OCI-LY7 (cell line): ENCODE data around the gene WWOX. TPM values are rescaled to one million over a fixed set of nuclear protein-coding genes. Genes with fewer than 3 reads are reported as not detected.

Experiments
- BruUV-seq: library from RNA; stranded (reverse); fragments of 400-500 nt; replicated peaks from 2 replicates; lab custom pipeline; 2021; lab: Mats Ljungman, UMichigan
- CTCF ChIA-PET: fragments of 300-600 bp; sonication (Branson Sonifier 250); formaldehyde crosslinking; loops from one replicate; lab custom pipeline; 2022; ENCODE audit warnings: antibody characterized with exemption; ENCODE audit not compliant: unreplicated experiment; lab: Charles Lee
- POLR2A ChIA-PET: fragments of 300-600 bp; sonication (Branson Sonifier 250); formaldehyde crosslinking; loops from one replicate; lab custom pipeline; 2022; ENCODE audit warnings: antibody characterized with exemption; lab: Charles Lee
- DNase-seq: peaks from one replicate; pipeline ENCODE4 v3.0.0-alpha.2; 2015; ENCODE audit warnings: low spot score
- H2AFZ ChIP-seq: fragments of 200-600 bp; sonication (generic), shearing (Covaris generic); 2 replicates; pipeline ENCODE4 v1.6.1; 2014; ENCODE audit warnings: mild to moderate bottlenecking, antibody characterized with exemption, low read length, moderate library complexity
- H3K27ac ChIP-seq: fragments of 200-600 bp; sonication (generic); 2 replicates; pipeline ENCODE4 v1.5.1; 2014; ENCODE audit warnings: mixed run types, low read depth, mild to moderate bottlenecking, moderate library complexity, low read length, inconsistent platforms; ENCODE audit not compliant: poor library complexity, severe bottlenecking
- H3K36me3 ChIP-seq: fragments of 200-600 bp; sonication (generic); 2 replicates; pipeline ENCODE4 v1.6.1; 2014; ENCODE audit warnings: mild to moderate bottlenecking, antibody characterized with exemption, low read length, moderate library complexity, mixed read lengths; ENCODE audit not compliant: insufficient read depth
- H3K4me1 ChIP-seq: fragments of 200-600 bp; sonication (generic); 2 replicates; pipeline ENCODE4 v1.5.1; 2014; ENCODE audit warnings: mild to moderate bottlenecking, low read length; ENCODE audit not compliant: insufficient read depth, poor library complexity, severe bottlenecking
- H3K4me2 ChIP-seq: fragments of 200-600 bp; sonication (generic); 2 replicates; pipeline ENCODE4 v1.6.1; 2014; ENCODE audit warnings: mild to moderate bottlenecking, low read length
- H3K4me3 ChIP-seq: fragments of 200-600 bp; sonication (generic); 2 replicates; pipeline ENCODE4 v1.5.1; 2014; ENCODE audit warnings: mild to moderate bottlenecking, low read depth, low read length; ENCODE audit not compliant: poor library complexity, severe bottlenecking
- H3K79me2 ChIP-seq: fragments of 200-600 bp; sonication (generic); 2 replicates; pipeline ENCODE4 v1.6.1; 2016; ENCODE audit warnings: low read depth, mild to moderate bottlenecking, low read length, moderate library complexity, mixed read lengths; ENCODE audit not compliant: insufficient read depth
- H3K9me2 ChIP-seq: fragments of 200-600 bp; sonication (generic); 2 replicates; pipeline ENCODE4 v1.6.1; 2016; ENCODE audit warnings: mild to moderate bottlenecking, low read length, mixed read lengths; ENCODE audit not compliant: insufficient read depth
- H3K9me3 ChIP-seq: fragments of 200-600 bp; sonication (generic); 2 replicates; pipeline ENCODE4 v1.6.1; 2014; ENCODE audit warnings: mild to moderate bottlenecking, mixed run types, low read length, mixed read lengths
- H4K20me1 ChIP-seq: fragments of 200-600 bp; sonication (generic); 2 replicates; pipeline ENCODE4 v1.6.1; 2014; ENCODE audit warnings: mild to moderate bottlenecking, antibody characterized with exemption, low read length, moderate library complexity, mixed read lengths; ENCODE audit not compliant: insufficient read depth
- EZH2phosphoT487 ChIP-seq: fragments of 200-600 bp; sonication (generic); IDR thresholded peaks from 2 replicates; pipeline ENCODE4 v1.6.1; 2018; ENCODE audit warnings: low read depth, borderline replicate concordance, mild to moderate bottlenecking, mixed run types, antibody characterized with exemption, low read length, moderate library complexity, mixed read lengths
- intact Hi-C: fragments of 100-400 bp; cut with micrococcal nuclease; formaldehyde crosslinking; loops from one replicate; pipeline ENCODE4 v1.10.0; 2022; ENCODE audit not compliant: unreplicated experiment
- total RNA-seq, 2 experiments: library from RNA; depleted of rRNA in 1 of 2; stranded (reverse); fragments of >200 nt in 1 of 2; shearing (Covaris generic) in 1 of 2; gene quantifications; 2 replicates each; pipeline ENCODE4 v1.2.3, GENCODE V29; 2014 to 2022
- TF ChIP-seq, protein P1 (sequence below): fragments of 200-600 bp; sonication (generic); conservative IDR thresholded peaks from 2 replicates; pipeline ENCODE4 v1.5.1; 2014; ENCODE audit warnings: mild to moderate bottlenecking, antibody characterized with exemption, low read length, moderate library complexity, mixed read lengths

The WWOX gene
- total RNA-seq, 2 experiments from 2014 or later = 40.2 to 47.6 TPM

GRCh38 chr16:78795433-78795832 lies 696.0 kb downstream of the WWOX start:
- Histone ChIP-seq H3K9me3 (no peaks in the 10 kb centered on the region), H3K4me1 (no peaks in the 10 kb centered on the region), H3K9me2 (no peaks in the 10 kb centered on the region), H3K27ac (no peak overlapping the region), H3K79me2 (no peaks in the 10 kb centered on the region), H3K36me3 (no peaks in the 10 kb centered on the region), H2AFZ (no peak overlapping the region; the same call in 1 of the 2 replicates), H4K20me1 (no peaks in the 10 kb centered on the region), H3K4me3 (no peak overlapping the region), H3K4me2 (no peak overlapping the region)
- intact Hi-C loops = no loop called here
- no peak for DNase-seq
- POLR2A ChIA-PET = no interaction called here
- TF ChIP-seq, protein P1, sequence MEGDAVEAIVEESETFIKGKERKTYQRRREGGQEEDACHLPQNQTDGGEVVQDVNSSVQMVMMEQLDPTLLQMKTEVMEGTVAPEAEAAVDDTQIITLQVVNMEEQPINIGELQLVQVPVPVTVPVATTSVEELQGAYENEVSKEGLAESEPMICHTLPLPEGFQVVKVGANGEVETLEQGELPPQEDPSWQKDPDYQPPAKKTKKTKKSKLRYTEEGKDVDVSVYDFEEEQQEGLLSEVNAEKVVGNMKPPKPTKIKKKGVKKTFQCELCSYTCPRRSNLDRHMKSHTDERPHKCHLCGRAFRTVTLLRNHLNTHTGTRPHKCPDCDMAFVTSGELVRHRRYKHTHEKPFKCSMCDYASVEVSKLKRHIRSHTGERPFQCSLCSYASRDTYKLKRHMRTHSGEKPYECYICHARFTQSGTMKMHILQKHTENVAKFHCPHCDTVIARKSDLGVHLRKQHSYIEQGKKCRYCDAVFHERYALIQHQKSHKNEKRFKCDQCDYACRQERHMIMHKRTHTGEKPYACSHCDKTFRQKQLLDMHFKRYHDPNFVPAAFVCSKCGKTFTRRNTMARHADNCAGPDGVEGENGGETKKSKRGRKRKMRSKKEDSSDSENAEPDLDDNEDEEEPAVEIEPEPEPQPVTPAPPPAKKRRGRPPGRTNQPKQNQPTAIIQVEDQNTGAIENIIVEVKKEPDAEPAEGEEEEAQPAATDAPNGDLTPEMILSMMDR = no peak
- TF ChIP-seq EZH2phosphoT487 = no peak
- no TSS peak for BruUV-seq
- CTCF ChIA-PET = no interaction called here

- Histone ChIP-seq H4K20me1 (no peaks in the 10 kb centered on the region), H3K9me3 (no peaks in the 10 kb centered on the region), H3K27ac (no peak overlapping the region), H3K4me2 (peak overlapping the region; percentile 30; the same call in 1 of the 2 replicates), H3K9me2 (no peaks in the 10 kb centered on the region), H3K4me1 (no peaks in the 10 kb centered on the region), H3K36me3 (no peaks in the 10 kb centered on the region), H3K4me3 (peak overlapping the region; percentile 30), H2AFZ (peak overlapping the region; percentile 84), H3K79me2 (no peaks in the 10 kb centered on the region)
- intact Hi-C loops = no loop called here
- no TSS peak for BruUV-seq
- POLR2A ChIA-PET = no interaction called here
- DNase-seq = peak; percentile 75
- TF ChIP-seq EZH2phosphoT487 = no peak
- TF ChIP-seq, protein P1 = no peak
- CTCF ChIA-PET = no interaction called here
These were observed 696.9 kb downstream of the WWOX start for GRCh38 chr16:78796221-78796866.

DNA sequence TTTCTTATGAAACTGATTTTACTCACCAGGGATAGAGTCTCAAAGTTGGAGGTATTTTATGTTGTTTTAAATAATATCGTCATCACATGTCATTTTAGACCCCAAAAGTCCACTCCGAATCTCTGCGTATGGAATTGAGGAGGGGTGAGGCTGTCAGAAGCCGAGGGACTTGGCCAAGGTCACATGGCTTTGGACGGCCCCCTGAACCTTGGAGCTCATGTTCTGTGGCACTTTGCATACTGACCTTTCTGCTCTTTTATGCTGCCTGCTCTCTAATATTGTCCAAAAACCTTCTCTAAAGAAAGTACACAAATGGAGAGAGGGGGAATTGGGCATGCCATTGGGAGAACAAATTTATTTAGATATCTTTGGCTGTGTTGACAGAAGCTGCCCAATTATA lies 700.0 kb downstream of the WWOX start:
- BruUV-seq = no TSS peak
- no peak overlapping the region for H3K4me2 ChIP-seq
- no peaks in the 10 kb centered on the region for H3K36me3 ChIP-seq
- POLR2A ChIA-PET = no interaction called here
- H3K9me3 ChIP-seq = no peaks in the 10 kb centered on the region
- intact Hi-C loops = no loop called here
- no peaks in the 10 kb centered on the region for H3K4me1 ChIP-seq
- no peaks in the 10 kb centered on the region for H3K9me2 ChIP-seq
- no peaks in the 10 kb centered on the region for H3K79me2 ChIP-seq
- no peak overlapping the region for H2AFZ ChIP-seq
- DNase-seq = no peak
- H4K20me1 ChIP-seq = no peaks in the 10 kb centered on the region
- no peak overlapping the region for H3K27ac ChIP-seq
- CTCF ChIA-PET = no interaction called here
- H3K4me3 ChIP-seq = no peak overlapping the region
- no peak for TF ChIP-seq EZH2phosphoT487
- TF ChIP-seq, protein P1 = no peak
